NCI-H1436 (cell line): ENCODE measurements around the gene CCDC73.

Source experiments
- DNase-seq: peaks from one replicate; lab custom pipeline; 2025; lab: John Stamatoyannopoulos, UW

CCDC73 gene

GRCh38 chr11:32586576-32587190, 207.8 kb downstream of the CCDC73 start:
- DNase-seq: no peak

GRCh38 chr11:32584921-32585320, 209.5 kb downstream of the CCDC73 start:
- no peak for DNase-seq

GRCh38 chr11:32583459-32584271, 210.8 kb downstream of the CCDC73 start, which contains the start of gene EIF3M:
Gene EIF3M, plus strand, starts transcription at chr11:32583831. Its CDS starts 57 bp downstream, at chr11:32583888.
- peak; percentile 91 for DNase-seq

DNA sequence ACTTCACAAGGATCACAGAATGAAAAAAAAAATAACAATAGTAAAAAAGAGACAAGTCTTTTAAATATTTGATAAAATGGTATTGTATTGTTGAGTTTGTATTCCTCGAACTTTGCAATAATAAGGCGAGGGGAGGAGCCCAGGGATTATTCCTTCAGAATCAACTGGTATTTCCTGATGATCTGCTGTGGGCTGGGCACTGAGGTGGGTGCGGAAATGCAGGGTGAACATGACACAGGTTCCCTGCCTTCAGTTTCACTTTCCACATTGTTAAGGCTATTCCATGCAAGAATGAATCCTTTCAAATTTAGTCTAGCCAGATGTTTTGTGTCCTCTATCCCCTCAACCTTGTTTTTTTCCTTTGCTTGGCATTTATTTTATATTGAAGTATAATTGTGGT, 212.9 kb downstream of the CCDC73 start:
- no peak for DNase-seq

DNA sequence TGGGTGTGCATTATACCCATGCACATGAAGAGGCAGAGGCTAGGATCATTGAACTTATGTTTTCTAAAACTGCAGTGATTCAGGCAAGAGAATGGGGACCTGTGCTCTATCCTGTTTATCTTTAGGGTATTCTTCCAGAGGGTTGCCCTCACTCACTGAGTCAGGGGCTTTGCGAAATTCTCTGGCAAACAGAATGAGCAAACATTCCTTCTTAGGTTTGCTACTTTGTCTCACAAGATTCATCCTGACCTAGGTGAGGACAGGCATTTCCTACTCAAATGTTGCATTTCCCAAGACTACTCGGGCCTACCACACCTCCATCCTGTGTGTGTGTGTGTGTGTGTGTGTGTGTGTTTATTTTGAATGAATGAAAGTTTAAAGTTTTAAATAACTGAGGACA, 213.5 kb downstream of the CCDC73 start:
- no peak for DNase-seq

GRCh38 chr11:32576456-32576855, 218.0 kb downstream of the CCDC73 start:
- no peak for DNase-seq

DNA sequence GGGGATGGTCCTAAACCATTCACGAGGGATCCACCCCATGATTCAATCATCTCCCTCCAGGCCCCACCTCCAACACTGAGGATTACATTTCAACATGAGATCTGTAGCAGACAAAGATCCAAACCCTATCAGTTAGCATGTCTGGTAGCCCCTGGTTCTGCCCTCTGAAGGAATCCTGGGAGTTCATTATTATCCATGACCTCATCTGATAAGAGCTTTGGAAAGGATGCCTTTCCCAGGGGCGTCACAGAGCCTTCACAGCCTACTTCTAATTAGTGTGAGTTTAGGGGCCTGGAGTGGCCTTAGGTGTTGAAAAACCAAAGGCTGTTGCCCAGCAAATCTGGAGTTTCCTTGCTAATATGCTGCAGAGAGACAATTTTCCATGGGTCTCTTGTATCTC, 219.4 kb downstream of the CCDC73 start:
- no peak for DNase-seq

DNA sequence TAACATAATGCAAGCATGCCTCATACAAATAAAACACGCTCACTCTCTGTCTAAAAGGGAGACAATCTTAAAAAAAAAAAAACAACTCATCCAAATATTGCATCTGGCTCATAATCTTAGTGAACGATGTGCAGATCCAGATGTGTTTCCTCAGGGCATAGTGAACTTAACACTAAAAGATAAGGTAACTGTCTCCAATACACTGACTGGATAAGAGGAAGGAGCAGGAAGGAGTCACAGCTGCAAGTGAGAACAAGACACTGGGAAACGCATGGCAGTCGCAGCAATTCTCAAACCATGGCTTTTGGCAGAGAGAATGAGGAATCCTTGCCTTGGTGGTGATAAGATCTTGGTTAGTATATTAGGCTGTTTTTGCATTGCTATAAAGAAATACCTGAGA, 220.0 kb downstream of the CCDC73 start:
- DNase-seq: no peak

- DNase-seq: no peak
These were observed 221.2 kb downstream of the CCDC73 start for GRCh38 chr11:32573228-32573627.

DNA sequence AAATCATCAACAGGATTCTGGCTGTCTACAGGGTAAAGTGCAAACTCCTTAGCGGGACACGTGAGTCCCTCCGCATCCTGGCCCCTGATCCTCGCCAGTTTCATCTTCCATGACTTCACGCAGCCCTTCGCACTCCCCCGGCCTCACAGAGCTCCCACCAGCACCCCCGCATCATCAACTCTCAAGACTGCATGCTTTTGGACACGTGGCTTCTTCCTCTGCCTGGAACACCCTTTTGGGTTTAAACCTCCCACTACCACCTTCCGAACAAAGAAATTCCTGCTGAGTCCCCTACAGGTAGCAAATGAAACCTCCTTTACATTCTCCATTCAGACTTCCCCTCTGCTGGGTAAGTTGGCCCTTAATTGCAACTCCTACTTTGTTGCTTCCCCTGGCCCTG, 223.4 kb downstream of the CCDC73 start:
- no peak for DNase-seq

GRCh38 chr11:32569313-32569881, 225.1 kb downstream of the CCDC73 start:
- no peak for DNase-seq

GRCh38 chr11:32567154-32567553, 227.3 kb downstream of the CCDC73 start:
- DNase-seq: no peak

GRCh38 chr11:32566517-32566916, 227.9 kb downstream of the CCDC73 start:
- no peak for DNase-seq

DNA sequence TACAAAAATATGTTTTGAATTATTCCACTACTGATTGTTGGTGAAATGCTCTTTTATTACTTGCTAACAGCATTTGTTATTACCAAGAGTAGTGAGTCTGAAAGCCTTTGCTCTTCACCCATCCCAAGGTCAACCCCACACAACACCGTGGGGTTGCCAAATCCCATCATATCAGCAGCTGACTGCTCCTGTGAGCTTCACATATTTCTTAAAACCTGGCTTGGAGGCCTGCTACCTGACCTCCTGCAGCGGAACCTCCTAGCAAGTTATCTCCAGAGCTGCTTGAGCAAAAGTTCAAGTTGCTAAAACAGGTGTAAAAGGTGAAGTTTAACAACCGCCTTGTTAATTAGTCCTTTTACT, 230.9 kb downstream of the CCDC73 start:
- DNase-seq: no peak

- DNase-seq: no peak
These were observed 231.4 kb downstream of the CCDC73 start for GRCh38 chr11:32562839-32563599.

DNA sequence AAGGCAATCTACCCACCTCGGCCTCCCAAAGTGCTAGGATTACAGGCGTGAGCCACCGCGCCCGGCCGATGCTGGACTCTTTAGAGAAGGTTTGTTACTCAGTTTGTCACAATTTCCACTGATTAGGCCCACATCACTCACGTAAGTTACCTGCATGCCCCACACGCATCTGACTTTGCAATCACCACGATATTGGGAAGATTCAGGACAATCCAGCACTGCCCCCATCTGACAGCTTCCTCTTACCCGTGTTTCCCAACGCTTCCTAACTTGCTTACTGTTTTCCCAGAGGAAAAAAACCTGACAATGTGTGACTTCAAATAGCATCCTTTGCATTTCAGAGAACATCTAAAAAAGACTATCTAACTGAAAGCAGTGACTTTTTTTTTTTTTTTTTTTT, 232.6 kb downstream of the CCDC73 start:
- DNase-seq: no peak

DNA sequence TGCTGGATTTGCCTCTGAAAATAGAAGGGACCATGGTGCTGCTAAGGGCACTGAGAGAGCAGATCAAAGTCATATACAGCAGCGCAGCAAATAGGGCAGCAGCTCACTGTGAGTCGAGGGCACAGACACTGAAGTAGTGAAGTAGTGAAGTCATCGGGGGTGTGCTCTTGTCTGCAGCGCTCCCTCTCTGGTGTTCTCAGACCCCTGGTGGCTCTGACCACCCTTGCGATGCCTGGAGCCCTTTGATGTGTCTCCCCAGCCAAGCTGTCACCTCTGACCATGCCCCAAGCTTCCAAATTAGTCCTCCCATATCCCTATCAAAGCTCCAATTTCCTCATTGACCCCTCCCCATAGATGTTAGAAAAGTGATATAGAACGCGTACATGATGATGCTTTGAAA, 238.6 kb downstream of the CCDC73 start:
- no peak for DNase-seq

DNA sequence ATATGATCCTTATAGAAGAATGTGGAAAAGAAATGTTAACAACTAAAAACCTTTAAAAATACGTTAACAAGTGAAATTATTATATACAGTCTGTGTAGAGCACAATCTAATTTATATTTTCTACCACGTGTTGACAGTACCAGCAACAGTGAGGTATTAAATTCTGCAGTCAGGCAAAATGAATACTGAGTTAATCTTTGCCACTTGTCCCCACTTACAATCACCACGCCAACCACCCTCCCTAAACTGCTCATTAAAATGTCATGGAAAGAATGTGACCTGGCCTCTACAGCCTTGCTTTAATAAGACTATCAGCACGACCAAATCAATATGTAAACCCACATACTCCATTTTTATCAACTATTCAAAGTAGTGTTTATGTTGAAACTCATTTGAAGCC, 239.4 kb downstream of the CCDC73 start:
- no peak for DNase-seq
